ENCODE results near the gene MRGPRF. TPM values are rescaled to one million over a fixed set of nuclear protein-coding genes. Genes with fewer than 3 reads are reported as not detected.

The MRGPRF gene
- polyA plus RNA-seq, 2 of the 4 experiments (the other 2 are of a cell fraction), result 0.04 TPM; not detected in 1

DNA sequence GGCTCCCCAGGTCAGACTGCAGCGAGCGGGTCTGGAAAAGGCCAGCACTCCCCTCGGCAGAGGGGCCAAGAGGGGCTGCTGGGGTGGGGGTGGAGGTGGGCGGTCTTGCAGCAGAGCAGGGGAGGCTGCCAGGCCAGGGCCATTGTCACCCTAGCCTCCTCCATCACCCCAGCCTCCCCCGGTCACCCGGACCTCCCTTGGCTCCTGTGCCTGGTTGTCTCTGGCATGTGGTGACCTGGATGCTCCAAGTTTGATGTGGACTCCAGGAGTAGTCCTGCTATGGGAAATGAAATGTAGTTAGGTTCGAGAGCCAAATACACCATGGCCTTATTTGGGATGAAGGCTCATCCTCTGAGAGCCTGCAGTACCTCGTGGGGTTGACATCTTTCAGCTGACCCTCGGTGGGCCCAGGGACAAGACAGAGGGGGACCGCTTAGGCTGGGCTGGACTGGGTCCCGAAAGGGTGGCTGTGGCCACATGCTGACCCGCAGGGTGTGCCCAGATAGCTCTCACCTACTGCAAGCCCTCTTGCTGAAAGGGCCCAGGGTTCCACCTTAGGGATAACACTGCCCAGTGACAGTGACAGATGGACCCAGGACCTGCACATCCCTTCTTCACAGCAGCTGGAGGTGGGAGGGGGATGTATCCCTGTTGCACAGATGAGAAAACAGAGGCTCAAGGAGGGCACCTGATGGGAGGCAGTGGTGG is 56.3 kb downstream of the MRGPRF start:
- ChIA-PET POLR2A (no interaction called here), CTCF (interaction anchor here (1.0 to 1.3 kb wide), 2 partner anchors 15 to 43 kb away, joined by 3 read pairs; no protein-coding TSS in a partner anchor)
- FAIRE-seq, result no peak
- TF ChIP-seq GATA3 (IDR thresholded peaks at IDR 0.05; ENCODE audit: borderline replicate concordance) (no peak), E2F6 (IDR thresholded peaks at IDR 0.05; ENCODE audit: borderline replicate concordance, low read depth) (no peak), KDM1A (IDR thresholded peaks at IDR 0.05; ENCODE audit: low read depth) (no peak), ESRRA (IDR thresholded peaks at IDR 0.05; ENCODE audit: borderline replicate concordance, low read length) (no peak), CBX2 (IDR thresholded peaks at IDR 0.05; ENCODE audit: borderline replicate concordance, low read depth) (no peak), ZC3H11A (IDR thresholded peaks at IDR 0.05) (no peak), CEBPB (IDR thresholded peaks at IDR 0.05) (no peak), RAD21 (conservative IDR thresholded peaks at IDR 0.05 in 1 of 2, IDR thresholded peaks at IDR 0.05 in 1 of 2) (no peak), SMC3 (IDR thresholded peaks at IDR 0.05) (no peak), REST (IDR thresholded peaks at IDR 0.05) (no peak), HOXB5 (CRISPR knock-in tag; IDR thresholded peaks at IDR 0.05) (no peak), KDM5A (IDR thresholded peaks at IDR 0.05) (no peak), SREBF2 (IDR thresholded peaks at IDR 0.05) (no peak), JUN (IDR thresholded peaks at IDR 0.05) (no peak), TP53 (CRISPR knock-in tag; IDR thresholded peaks at IDR 0.05) (no peak), FOSB (CRISPR knock-in tag; IDR thresholded peaks at IDR 0.05) (no peak), MYC (IDR thresholded peaks at IDR 0.05; ENCODE audit: borderline replicate concordance, low read length) (no peak)
- TF ChIP-seq, protein P1, sequence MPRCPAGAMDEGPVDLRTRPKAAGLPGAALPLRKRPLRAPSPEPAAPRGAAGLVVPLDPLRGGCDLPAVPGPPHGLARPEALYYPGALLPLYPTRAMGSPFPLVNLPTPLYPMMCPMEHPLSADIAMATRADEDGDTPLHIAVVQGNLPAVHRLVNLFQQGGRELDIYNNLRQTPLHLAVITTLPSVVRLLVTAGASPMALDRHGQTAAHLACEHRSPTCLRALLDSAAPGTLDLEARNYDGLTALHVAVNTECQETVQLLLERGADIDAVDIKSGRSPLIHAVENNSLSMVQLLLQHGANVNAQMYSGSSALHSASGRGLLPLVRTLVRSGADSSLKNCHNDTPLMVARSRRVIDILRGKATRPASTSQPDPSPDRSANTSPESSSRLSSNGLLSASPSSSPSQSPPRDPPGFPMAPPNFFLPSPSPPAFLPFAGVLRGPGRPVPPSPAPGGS (IDR thresholded peaks at IDR 0.05), result no peak
- no peak for DNase-seq (ENCODE audit: low read depth in 1 of 2, low spot score in 1 of 2)
- ATAC-seq, result no peak
- H3K4me3 ChIP-seq, result no peak overlapping the region
- H3K9me3 ChIP-seq, result no peaks in the 10 kb centered on the region
- no peak overlapping the region for H3K4me2 ChIP-seq
- H3K4me1 ChIP-seq, result no peaks in the 10 kb centered on the region; the same call in 2 of the 3 replicates
- no peak overlapping the region for H3K27ac ChIP-seq
- 78% methylated on average over 10 of the region's 12 CpGs for WGBS (ENCODE audit: missing lambda C conversion rate)

DNA sequence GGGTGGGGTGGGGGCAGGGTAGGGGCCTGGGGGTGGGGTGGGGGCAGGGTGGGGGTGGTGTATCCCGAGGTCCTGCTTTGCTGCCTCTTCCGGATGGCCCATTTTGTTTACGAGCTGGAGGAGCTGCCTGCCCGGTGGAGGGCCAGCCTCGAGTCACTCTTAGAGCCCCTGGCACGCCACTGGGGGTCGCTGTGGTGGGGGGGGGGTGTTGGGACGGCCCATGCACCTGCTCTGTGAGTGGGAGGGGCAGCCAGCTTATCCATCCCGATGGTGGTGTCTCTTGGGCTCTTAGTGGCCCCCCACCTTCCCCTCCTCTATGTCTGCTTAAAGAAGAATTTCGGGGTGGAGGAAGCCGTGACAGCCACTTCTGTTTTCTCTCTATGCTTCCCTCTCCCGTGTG is 56.9 kb downstream of the MRGPRF start:
- no peaks in the 10 kb centered on the region; the same call in 2 of the 3 replicates for H3K4me1 ChIP-seq
- CTCF ChIA-PET, result interaction anchor here (0.7 to 1.4 kb wide), 2 partner anchors 65 to 134 kb away, joined by 3 read pairs; no protein-coding TSS in a partner anchor
- no peaks in the 10 kb centered on the region for H3K9me3 ChIP-seq
- no peak overlapping the region for H3K4me3 ChIP-seq
- H3K4me2 ChIP-seq, result no peak overlapping the region
- POLR2A ChIA-PET, result no interaction called here
- FAIRE-seq (no peak), DNase-seq (ENCODE audit: low read depth in 1 of 2, low spot score in 1 of 2) (no peak), ATAC-seq (peak in 1 of 2 experiments; percentile 68; a peak in 3 of 6 replicates)
- WGBS (ENCODE audit: missing lambda C conversion rate), result 27% methylated on average over 11 of the region's 12 CpGs
- TF ChIP-seq, protein P1 (IDR thresholded peaks at IDR 0.05), result no peak
- TF ChIP-seq, protein P2, sequence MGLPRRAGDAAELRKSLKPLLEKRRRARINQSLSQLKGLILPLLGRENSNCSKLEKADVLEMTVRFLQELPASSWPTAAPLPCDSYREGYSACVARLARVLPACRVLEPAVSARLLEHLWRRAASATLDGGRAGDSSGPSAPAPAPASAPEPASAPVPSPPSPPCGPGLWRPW (IDR thresholded peaks at IDR 0.05), result no peak
- H3K27ac ChIP-seq, result 0 out of 6 replicates have a peak overlapping the region, but pooled peaks of 1 of the 2 experiments have one; percentile 33
